HG03460 (cell line): ENCODE measurements around the gene KLHL36.

Experiments used
- ATAC-seq: cut with Tn5 transposase; IDR thresholded peaks from one replicate; pipeline ENCODE4 v1.9.1; 2021; ENCODE audit not compliant: unreplicated experiment

The KLHL36 gene

DNA sequence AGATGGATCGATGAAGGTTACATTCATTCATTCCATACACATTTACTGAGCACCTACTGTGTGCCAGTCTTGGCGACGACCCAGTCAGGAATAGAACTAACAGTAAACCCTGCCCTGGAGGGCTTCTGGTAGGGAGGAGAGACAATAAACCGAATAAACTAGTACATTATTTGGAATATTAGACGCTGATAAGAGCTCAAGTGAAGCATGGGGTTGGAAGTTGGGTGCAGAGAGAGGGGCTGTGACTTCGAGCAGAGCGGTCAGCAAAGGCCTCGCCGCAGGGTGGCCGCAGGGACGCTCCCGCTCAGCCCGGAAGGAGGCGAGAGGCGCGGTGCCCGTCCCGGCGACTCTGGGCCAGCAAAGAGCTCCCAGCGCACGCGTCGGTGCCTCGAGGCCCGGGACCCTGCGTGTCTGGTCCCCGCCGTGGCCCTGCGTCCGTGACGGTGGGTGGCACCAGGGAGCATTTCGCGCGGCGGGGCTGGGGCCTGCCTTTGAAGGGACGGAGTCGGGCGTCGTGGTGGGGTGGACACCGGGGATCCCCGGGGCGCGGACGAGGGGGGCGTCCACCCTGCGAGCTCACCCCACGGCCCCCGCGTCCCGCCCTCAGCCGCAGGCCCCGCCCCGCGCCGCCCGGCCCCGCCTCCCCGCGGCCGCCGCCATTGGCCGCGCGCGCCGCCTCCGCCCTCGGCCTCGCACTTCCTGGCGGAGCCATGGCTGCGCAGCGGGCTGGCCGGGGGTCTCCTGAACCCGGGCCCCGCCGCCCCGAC is at the start of gene KLHL36:
Gene KLHL36 (plus strand): TSS at position 684 of the 767 bp plus-strand sequence. CDS start 2,357 bp downstream, outside the sequence.
- peak; percentile 78 for ATAC-seq

DNA sequence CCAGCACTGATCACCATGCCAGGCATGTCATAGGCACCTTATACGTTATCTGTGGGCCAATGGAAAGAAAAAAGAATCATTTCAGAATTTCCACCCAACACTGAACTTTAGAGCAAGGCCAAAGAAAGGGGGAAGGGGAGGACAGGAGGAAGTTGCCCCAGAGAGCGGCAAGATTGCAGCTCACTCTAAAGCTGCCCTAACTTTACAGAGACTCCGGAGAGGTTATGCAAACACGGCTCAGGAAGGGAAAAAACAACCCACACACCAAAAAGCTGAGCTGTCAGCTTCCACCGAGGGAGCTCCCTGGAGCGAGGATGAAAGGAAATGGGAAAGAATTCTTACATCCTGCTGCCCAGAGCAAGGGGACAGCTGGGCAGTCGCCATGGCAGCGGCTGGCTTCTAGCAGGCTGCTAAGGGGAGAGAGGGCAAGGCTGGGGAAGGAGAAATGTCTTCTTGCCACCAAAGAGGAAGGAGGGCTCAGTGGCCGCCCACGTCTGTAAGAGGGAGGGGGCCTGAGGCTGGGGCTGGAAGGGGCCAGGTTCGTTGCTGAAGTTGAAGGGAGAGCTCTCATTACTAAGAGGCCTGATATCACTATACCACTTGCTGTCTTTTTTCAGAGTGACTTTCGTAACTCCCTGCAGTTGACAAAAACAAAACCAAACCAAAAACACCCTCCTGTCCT is 48.6 kb upstream of the KLHL36 start:
- peak; percentile 33 for ATAC-seq

DNA sequence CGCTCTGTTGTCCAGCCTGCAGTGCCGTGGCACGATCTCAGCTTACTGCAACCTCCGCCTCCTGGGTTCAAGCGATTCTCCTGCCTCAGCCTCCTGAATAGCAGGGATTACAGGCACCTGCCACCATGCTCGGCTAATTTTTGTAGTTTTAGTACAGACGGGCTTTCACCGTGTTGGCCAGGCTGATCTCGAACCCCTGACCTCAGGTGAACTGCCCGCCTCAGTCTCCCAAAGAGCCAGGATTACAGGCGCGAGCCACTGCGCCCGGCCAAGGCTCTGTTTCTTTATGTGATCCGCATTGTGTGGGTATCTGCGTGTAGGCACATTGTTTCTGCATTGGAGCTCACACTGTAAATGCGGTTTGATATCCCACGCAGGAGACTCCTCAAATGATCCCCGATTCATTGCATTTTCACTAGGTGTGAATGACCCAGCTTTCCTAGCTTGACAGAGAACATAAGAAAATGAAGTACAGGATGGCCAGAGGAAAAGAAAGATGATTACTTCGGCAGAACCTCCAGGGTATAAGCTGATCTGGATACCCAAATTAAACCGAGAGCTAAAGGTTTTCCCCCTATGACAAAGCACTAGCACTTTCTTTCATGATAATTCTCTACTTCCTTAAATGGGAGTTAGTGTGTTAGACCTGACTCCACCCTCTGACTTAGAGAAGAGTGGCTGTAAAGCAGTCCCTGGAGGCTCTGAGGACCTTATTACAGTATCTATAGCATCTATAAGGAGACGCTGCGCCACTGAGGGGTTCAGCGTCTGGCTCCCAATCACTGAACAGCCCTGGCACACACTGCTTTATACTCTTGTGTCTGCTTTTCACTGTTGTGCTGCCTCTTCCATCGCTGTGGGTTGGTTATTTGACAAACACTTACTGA is 47.7 kb upstream of the KLHL36 start:
- ATAC-seq = peak; percentile 73

DNA sequence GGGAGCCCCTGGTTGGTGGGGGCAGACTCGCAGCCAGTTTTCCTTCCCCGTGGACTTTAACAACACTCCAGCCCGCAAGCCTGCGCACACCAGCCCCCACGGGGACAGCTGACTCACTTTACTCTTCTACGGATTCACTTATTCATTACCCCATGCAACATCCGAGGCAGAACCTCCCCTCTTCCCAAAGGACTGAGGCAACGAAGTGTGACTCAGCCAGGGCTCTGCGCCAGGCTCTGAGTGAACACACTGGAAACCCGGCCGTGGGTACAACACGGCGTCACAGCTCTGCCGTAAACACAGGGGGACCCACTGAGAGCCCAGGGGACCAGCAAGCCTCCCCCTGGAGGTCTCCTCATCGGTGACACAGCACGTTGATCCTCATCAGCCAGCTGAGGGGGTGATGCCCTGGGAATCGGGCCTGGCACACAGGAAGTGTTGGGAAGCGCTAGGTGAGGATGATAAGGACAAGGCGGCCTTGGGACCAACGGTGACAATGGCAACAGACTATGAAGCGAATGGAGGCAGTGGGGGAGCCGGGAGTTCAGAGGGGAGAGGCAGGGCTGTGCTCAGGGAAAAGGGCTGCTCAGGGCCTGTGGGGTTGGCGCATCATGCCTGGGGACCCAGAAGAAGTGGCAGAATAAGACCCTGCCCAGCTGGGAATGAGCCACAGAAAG is 45.0 kb upstream of the KLHL36 start:
- ATAC-seq = no peak

DNA sequence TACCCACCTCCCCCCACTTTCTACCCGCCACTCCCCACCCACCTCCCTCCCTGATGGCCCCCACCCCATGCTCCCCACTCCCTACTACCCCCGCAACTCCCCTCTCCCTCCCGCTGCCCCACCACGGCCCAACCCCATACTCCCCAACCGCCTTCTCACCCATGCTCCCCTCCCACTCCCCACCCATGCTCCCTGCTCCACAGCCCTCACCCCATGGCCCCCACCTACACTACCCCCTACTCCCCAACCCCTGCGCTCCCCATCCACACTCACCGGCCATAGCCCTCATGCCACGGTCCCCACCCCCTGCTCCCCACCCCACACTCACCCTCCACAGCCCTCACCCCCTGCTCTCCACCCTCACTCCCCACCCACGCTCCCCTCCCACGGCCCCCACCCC is 44.4 kb upstream of the KLHL36 start:
- ATAC-seq = no peak

DNA sequence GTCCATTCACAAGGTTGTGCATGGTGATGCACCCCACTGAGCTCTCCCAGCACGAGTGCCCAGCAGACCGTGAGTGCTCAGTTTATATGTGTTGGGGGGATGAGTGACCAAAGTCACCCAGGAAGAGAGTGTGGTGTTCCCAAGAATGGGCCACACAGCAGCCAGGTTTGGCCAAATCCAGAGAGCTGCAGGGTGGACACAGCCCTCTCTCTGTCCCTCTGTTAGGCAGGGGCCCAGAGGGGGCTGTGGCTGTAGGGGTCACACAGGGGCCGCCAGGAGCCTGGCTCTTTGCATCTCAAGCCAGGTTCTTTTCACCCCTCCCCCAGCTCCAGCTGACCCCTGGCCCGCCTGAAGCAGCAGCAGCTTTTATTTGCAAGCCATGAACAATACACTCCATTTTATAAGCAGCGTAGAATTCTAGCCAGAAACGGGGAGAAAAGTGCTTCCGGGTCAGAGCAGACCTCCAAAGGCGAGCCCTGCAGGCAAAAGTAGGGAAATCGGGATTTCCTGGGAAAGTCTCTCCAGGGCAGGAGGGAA is 43.8 kb upstream of the KLHL36 start:
- no peak for ATAC-seq

DNA sequence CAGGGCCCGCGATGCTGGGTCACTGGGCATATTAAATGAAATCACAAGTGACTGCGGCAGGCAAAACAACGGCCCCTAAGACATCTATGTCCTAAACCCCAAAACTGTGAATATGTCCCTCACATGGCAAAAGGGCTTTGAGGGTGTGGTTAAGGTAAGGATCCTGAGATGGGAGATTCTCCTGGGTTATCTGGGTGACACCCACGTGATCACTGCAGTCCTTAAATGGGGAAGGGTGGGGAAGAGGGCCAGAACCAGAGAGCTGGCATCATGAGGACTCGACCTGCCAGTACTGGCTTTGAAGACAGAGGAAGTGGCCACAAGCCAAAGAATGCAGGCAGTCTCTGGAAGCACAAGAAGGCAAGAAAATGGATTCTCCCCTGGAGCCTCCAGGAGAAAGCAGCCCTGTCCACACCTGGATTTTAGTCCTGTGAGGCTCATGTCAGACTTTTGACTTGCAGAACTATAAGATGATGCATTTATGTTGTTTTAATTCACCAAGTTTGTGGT is 42.9 kb upstream of the KLHL36 start:
- ATAC-seq = no peak

DNA sequence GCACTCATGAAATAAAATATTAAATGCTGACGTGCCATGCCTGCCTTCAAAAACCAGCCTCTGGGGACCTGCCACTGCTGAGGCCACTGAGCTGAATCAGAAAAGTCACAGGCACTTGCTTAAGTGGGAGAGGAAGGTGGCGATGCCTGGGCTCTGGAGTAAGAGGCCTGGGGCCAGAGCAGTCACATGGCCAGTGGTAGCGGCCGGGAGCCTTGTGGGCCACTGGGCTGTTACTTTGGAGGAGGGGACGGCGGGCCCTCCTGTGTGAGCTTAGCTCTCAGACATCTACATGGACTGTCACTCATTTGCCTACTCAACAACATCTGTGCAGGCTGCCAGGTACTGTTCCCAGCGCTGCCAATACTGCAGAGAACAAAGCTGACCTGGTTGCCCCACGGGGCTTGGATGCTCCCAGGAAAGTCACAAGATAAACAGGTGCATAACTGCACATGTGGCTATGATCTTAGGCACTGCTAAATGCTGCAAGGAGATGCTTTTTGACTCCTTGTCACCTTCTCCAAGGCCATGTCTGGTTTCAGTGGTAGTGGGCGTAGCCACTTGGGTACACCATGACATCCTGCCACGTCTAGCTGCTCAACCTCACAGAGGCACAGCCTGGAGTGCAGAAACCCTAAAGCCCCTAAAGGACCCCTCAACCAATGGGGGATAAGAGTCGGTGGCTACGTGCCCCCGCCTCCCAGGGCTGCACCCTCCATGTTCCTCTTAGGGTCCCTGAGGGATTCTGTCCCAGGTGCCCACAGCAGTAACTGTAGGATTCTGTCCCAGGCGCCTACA is 42.0 kb upstream of the KLHL36 start:
- no peak for ATAC-seq

DNA sequence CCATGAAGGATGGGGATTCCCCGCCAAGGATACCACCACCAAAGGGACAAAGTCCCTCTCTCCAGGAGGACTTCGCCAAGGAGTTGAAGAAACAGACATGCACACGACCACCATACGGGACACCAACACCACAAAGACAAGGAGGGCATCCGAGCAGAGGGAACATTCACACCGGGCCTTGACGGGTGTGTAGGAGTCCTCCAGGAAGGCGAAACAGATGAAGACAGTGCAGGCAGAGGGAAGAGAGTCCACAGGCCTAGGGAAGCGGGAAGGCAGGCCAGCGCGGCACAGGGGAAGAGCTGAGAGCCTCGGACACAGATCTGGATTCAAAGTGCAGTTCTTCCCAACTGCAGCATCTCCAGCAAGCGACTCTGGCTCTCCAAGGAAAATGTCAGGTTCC is 41.2 kb upstream of the KLHL36 start:
- ATAC-seq = no peak

DNA sequence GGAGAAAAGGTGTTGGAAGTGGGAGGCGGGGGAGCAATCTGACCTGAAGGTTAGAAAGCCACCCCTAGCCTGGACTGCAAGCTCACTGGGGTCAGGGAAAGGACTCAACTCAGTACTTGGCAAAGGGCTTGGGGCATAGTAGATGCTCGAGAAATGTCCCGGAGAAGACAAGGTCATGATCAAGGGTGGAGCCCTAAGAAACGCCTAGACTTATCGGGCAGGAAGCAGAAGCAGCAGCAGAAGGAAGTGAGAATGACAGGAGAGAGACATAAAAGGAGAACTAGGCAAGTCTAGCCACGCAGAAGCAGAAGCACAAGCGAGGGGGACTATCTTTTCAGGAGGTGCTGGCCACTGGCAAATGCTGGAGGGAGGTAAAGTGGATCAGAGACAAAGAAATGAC is 40.6 kb upstream of the KLHL36 start:
- peak; percentile 56 for ATAC-seq

DNA sequence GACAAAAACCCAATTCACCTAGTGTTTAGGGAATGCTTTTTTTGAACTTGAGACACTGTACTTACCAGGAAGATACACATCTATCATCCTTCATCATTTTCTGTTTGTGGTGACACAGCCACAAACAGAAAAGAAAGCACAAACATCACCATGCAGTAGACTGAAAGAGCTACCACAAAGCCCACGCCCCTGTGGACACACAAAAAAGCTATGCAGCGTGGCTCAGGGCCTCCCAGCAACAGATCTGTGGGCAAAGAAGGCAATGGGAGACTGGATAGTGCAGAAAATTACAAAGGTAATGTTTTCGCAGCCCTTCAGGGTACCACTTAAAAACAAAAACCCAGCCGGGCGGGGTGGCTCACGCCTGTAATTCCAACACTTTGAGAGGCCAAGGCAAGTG is 40.0 kb upstream of the KLHL36 start:
- ATAC-seq = no peak

DNA sequence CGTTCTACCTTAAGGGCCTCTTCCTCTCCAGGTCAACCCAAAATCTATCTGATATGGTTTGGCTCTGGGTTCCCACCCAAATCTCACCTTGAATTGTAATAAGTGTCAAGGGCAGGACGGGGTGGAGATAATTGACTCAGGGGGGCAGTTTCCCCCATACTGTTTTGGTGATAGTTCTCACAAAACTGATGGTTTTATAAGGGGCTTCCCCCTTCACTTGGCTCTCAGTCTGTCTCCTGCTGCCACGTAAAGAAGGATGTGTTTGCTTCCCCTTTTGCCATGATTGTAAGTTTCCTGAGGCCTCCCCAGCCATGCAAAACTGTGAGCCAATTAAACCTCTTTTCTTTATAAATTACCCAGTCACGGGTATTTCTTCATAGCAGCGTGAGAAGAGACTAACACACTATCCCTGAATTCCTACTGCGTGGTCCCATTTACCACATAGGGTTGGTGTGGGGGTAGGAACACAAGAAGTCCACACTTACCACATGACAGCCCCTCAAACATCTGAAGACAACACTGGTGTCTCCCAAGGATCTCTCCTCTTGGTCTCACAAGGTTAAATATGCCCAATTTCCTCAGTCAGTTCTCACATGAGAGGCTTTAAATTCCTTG is 38.6 kb upstream of the KLHL36 start:
- ATAC-seq = no peak

DNA sequence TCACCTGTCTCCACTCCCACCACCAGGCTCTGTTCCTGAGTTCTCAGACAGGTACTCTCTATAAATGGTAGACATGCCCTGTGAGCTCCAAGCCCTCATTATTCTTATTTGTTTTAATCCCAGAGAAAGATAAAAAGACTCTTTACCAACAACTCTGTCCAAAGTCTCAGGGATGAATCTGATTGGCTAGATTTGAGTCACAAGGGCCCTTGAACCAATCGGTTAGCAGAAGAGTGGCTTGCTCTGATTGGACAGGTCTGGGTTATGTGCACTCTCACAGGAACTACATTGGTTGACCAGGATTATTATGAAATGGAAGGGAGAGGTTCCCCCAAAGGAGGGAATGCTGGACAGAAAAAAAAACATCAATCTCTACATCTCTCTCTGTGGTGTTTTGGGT is 37.9 kb upstream of the KLHL36 start:
- ATAC-seq = no peak

DNA sequence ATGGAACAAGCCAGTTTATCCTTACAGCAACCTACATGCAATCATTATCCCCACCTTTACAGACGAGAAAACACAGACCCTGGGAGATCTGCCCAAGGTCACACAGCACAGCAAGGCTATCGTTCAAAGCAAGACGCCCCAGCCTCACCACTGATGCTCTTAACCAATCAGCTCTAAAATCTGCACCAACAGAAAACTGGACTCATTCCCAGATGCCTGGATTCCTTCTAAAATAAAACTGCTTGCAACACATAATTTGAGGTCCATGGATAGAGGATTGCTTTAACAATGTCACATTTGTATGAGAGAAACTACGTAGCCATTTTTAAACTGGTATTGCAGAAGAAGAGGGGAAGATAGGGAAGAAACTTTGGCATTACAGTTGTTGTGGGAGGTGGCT is 37.3 kb upstream of the KLHL36 start:
- ATAC-seq = no peak

DNA sequence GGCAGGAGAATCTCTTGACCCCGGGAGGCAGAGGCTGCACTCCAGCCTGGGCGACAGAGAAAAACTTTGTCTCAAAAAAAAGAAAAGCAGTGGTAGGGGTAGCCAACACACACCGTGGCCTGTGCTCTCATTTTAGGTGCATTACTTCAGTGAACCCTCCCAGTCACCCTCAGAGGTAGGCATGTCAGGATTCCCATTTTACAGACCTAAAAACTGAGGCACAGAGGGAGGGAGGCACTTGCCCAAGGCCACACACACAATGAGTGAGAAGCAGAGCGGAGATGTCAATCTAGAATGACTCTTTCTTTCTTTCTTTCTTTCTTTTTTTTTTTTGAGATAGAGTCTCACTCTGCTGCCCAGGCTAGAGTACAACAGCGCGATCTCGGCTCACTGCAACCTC is 35.6 kb upstream of the KLHL36 start:
- no peak for ATAC-seq

DNA sequence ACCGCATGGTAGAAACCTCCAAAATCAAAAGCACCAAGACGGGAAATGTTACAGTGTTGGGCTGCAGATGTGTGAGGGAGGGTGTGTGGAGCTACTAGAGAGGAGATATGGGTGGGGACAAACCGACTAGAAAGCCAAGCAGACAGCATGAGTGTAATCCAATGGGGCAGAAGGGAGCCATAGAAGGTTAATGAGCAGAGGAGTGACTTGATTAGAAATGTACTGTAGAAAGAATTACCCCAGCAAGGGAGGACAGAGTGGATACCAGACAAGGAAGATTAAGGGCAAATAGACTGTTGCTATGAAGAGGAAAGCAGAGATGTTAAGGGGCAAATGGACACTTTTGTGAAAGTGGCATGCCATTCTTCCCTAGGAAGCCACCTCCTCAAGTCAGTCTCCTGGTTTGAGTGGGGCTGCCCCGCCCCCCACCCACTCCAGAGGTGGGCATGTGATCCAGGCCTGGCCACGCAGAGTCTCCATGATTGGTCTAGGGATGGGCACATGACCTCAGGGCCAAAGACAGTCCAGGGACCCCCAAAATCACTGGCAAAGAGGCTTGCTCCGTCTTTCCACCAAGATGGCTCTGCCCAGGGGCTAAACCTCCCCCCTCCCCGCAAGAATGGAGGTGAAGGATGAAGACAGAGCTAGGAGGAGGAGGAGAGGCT is 34.8 kb upstream of the KLHL36 start:
- no peak for ATAC-seq

DNA sequence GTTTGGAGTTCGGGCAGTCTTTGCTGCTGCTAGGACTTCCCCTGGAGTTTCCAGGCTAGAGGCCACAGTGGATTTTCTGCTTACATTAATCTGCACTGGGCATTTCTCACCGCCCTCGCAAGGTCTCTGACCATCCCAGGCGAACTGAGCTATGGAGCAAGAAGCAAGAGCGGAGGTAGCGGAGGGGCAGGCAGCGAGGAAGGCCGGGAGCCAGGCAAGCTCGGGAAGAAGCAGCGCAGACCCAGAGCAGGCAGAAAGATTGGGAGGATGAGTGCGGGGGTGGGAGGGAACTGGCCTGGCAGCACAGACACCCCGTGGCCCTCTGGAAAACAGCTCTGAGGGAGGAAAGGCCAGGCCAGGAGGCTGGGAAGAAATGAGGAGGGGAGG is 34.2 kb upstream of the KLHL36 start:
- ATAC-seq = no peak

DNA sequence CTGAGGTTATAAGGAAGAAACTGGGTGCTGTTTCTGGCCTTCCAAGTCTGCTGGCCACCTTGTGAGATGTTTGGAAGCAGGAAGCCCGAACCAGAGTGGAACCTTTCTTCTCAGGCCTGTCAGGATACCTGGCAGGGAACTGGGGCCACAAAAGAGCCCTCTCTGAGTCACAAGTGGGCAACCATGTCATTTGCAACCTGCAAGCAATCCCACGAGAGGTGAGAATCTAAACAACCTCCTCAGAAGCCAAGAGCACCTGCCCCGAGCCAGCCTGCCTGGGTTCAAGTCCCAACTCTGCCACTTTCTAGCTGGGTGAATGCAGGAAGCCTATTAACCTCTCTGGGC is 33.7 kb upstream of the KLHL36 start:
- ATAC-seq = no peak
